ENCODE measurements around the gene SLC22A16. TPM values are rescaled to one million over a fixed set of nuclear protein-coding genes. Genes with fewer than 3 reads are reported as not detected.

Gene SLC22A16
- total and polyA plus RNA-seq, 2 donors from 2014 or later: 0.79 TPM; not detected in 1

DNA sequence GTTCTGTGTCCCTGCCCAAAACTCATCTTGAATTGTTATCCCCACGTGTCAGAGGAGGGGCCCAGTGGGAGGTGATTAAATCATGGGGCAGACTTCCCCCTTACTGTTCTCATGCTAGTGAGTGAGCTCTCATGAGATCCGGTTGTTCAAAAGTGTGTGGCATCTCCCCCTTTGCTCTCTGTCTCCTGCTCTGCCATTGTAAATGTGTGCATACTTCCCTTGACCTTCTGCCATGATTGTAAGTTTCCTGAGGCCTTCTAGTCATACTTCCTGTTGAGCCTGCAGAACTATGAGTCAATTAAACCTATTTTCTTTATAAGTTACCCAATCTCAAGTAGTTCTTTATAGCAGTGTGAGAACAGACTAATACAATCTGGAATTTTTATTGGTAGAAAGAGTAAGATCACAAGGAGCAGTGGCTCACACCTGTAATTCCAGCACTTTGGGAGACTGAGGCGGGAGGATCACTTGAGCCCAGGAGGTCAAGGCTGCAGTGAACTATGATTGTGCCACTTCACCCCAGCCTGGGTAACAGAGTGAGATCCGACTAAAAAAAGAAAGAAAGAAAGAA lies 47.1 kb upstream of the SLC22A16 start:
- FAIRE-seq (no peak), DNase-seq (no peak)
- no peak overlapping the region for H3K4me3 ChIP-seq (ENCODE audit: low read length in 3 of 3)
- no peaks in the 10 kb centered on the region for H3K27me3 ChIP-seq (ENCODE audit: control insufficient read depth, insufficient read depth, low read length)
- peaks cover 0 to 1% (median 0%) of the 10 kb centered on the region in 3 donors for H3K4me1 ChIP-seq (ENCODE audit: control insufficient read depth in 2 of 3, insufficient read depth in 2 of 3, low read depth in 1 of 3, low read length in 3 of 3)
- no peak overlapping the region for H3K27ac ChIP-seq (ENCODE audit: low read depth in 2 of 2, low read length in 2 of 2)
- intact Hi-C loops (cut with DNase I): no loop called here
- H3K36me3 ChIP-seq (ENCODE audit: control insufficient read depth in 2 of 3, insufficient read depth in 3 of 3, low read length in 3 of 3): no peaks in the 10 kb centered on the region
- no peaks in the 10 kb centered on the region for H3K9me3 ChIP-seq (ENCODE audit: control insufficient read depth in 2 of 3, insufficient read depth in 1 of 3, low read length in 3 of 3)
- H3K9ac ChIP-seq (ENCODE audit: low read length in 3 of 3): no peak overlapping the region
- TF ChIP-seq, protein P1, sequence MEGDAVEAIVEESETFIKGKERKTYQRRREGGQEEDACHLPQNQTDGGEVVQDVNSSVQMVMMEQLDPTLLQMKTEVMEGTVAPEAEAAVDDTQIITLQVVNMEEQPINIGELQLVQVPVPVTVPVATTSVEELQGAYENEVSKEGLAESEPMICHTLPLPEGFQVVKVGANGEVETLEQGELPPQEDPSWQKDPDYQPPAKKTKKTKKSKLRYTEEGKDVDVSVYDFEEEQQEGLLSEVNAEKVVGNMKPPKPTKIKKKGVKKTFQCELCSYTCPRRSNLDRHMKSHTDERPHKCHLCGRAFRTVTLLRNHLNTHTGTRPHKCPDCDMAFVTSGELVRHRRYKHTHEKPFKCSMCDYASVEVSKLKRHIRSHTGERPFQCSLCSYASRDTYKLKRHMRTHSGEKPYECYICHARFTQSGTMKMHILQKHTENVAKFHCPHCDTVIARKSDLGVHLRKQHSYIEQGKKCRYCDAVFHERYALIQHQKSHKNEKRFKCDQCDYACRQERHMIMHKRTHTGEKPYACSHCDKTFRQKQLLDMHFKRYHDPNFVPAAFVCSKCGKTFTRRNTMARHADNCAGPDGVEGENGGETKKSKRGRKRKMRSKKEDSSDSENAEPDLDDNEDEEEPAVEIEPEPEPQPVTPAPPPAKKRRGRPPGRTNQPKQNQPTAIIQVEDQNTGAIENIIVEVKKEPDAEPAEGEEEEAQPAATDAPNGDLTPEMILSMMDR (IDR thresholded peaks at IDR 0.05; ENCODE audit: borderline replicate concordance, extremely low read depth, insufficient read depth): no peak

DNA sequence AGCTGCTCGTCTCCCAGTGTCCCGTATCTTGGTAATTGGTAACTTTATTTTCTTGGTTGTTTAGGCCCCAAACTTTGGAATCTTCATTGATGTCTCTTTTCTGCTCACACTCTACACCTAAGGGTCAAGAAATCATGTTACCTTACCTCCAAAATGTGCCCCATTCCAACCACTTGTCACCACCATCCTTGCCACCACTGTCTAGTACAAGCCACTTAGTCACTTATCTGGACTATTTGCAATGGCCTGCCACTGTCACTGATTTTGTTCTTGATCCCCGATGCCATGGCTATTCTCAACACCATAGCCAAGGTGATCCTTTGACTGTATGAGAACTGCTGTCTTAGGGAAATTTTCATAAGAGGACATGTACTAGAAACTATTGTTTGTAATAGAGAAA lies 46.0 kb upstream of the SLC22A16 start:
- intact Hi-C loops (cut with DNase I): no loop called here
- H3K9ac ChIP-seq (ENCODE audit: low read length in 3 of 3): no peak overlapping the region
- FAIRE-seq: no peak

DNA sequence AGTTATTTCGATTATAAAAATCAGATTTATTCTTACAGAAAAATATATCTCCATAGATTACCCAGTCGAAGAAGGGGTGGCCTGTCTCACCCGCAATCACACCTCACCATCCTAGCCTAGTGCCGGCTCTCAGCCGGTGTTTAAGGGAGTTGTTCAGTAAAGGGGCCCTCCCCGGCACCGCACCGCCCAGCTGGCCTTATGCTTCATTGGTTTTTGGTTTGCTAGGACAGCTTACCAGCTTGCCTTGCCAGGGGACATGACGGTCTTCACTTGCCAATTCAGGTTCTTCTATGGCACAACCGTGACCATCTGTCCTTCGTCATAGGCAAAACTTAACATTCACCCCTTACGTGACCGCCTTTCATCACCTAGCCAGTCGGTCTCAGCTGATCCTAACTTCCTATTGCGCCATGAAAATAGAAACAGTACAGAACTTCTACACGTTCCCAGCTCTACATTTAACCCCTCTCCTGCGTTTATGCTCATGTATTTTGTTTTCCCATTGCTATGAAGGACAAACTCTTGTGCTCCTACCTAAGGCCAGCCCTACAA lies 44.7 kb upstream of the SLC22A16 start:
- TF ChIP-seq, protein P1 (IDR thresholded peaks at IDR 0.05; ENCODE audit: borderline replicate concordance, extremely low read depth, insufficient read depth): no peak
- Histone ChIP-seq H3K4me1 (ENCODE audit: control insufficient read depth in 2 of 3, insufficient read depth in 2 of 3, low read depth in 1 of 3, low read length in 3 of 3) (peaks cover 0 to 9% (median 0%) of the 10 kb centered on the region in 3 donors), H3K27me3 (ENCODE audit: control insufficient read depth, insufficient read depth, low read length) (no peaks in the 10 kb centered on the region), H3K4me3 (ENCODE audit: low read length in 3 of 3) (no peak overlapping the region), H3K9ac (ENCODE audit: low read length in 3 of 3) (no peak overlapping the region), H3K27ac (ENCODE audit: low read depth in 2 of 2, low read length in 2 of 2) (no peak overlapping the region), H3K36me3 (ENCODE audit: control insufficient read depth in 2 of 3, insufficient read depth in 3 of 3, low read length in 3 of 3) (no peaks in the 10 kb centered on the region), H3K9me3 (ENCODE audit: control insufficient read depth in 2 of 3, insufficient read depth in 1 of 3, low read length in 3 of 3) (no peaks in the 10 kb centered on the region)
- no peak for DNase-seq
- FAIRE-seq: no peak
- intact Hi-C loops (cut with DNase I): no loop called here

More for the DNA sequence above, 46.0 kb upstream of the SLC22A16 start:
- no peak for DNase-seq
- Histone ChIP-seq H3K36me3 (ENCODE audit: control insufficient read depth in 2 of 3, insufficient read depth in 3 of 3, low read length in 3 of 3) (no peaks in the 10 kb centered on the region), H3K9me3 (ENCODE audit: control insufficient read depth in 2 of 3, insufficient read depth in 1 of 3, low read length in 3 of 3) (no peaks in the 10 kb centered on the region), H3K4me1 (ENCODE audit: control insufficient read depth in 2 of 3, insufficient read depth in 2 of 3, low read depth in 1 of 3, low read length in 3 of 3) (peaks cover 0 to 7% (median 0%) of the 10 kb centered on the region in 3 donors), H3K4me3 (ENCODE audit: low read length in 3 of 3) (no peak overlapping the region), H3K27me3 (ENCODE audit: control insufficient read depth, insufficient read depth, low read length) (no peaks in the 10 kb centered on the region), H3K27ac (ENCODE audit: low read depth in 2 of 2, low read length in 2 of 2) (no peak overlapping the region)
- TF ChIP-seq, protein P1 (IDR thresholded peaks at IDR 0.05; ENCODE audit: borderline replicate concordance, extremely low read depth, insufficient read depth): no peak

Measured in kidney (tissue), 14 donors.